NOMO-1 treated with DMSO at 0.1 percent for 48 hours (cell line): ENCODE results near the gene TMEM178B.
A peak's percentile ranks its signal among the peaks of the same experiment; 100 is the strongest.
"Not testable (repeated sequence)": the region's sequence is repeated elsewhere in the genome, so short reads cannot be mapped to it uniquely, and the experiment has no call there.

Experiments used
- DNase-seq: peaks from one replicate; lab custom pipeline; 2025; ENCODE audit not compliant: unreplicated experiment; lab: John Stamatoyannopoulos, UW

Gene TMEM178B

GRCh38 chr7:141142058-141142457, 68.2 kb downstream of the TMEM178B start:
- DNase-seq, result no peak

- no peak for DNase-seq
Observed at GRCh38 chr7:141144921-141145629, 71.2 kb downstream of the TMEM178B start.

GRCh38 chr7:141145630-141145982, 71.7 kb downstream of the TMEM178B start:
- DNase-seq, result no peak

- no peak for DNase-seq
Observed at GRCh38 chr7:141147482-141147881, 73.6 kb downstream of the TMEM178B start.

- no peak for DNase-seq
Observed at GRCh38 chr7:141150465-141150864, 76.6 kb downstream of the TMEM178B start.

- no peak for DNase-seq
Observed at GRCh38 chr7:141151746-141152145, 77.9 kb downstream of the TMEM178B start.

GRCh38 chr7:141153231-141153630, 79.4 kb downstream of the TMEM178B start:
- DNase-seq, result no peak

GRCh38 chr7:141154131-141154732, 80.4 kb downstream of the TMEM178B start:
- DNase-seq, result no peak

GRCh38 chr7:141156407-141156806, 82.5 kb downstream of the TMEM178B start:
- no peak for DNase-seq

- peak; percentile 58 for DNase-seq
Observed at GRCh38 chr7:141157138-141157765, 83.4 kb downstream of the TMEM178B start.

- DNase-seq, result peak; percentile 43
Observed at GRCh38 chr7:141158561-141158960, 84.7 kb downstream of the TMEM178B start.

- no peak for DNase-seq
Observed at GRCh38 chr7:141160246-141160860, 86.5 kb downstream of the TMEM178B start.

- no peak for DNase-seq
Observed at GRCh38 chr7:141161550-141162535, 88.0 kb downstream of the TMEM178B start.

- no peak for DNase-seq
Observed at GRCh38 chr7:141165521-141165920, 91.7 kb downstream of the TMEM178B start.

- no peak for DNase-seq
Observed at GRCh38 chr7:141166926-141167325, 93.1 kb downstream of the TMEM178B start.

- DNase-seq, result no peak
Observed at GRCh38 chr7:141167381-141167964, 93.6 kb downstream of the TMEM178B start.

GRCh38 chr7:141169157-141169556, 95.3 kb downstream of the TMEM178B start:
- not testable (repeated sequence) for DNase-seq

- not testable (repeated sequence) for DNase-seq
Observed at GRCh38 chr7:141175728-141176127, 101.9 kb downstream of the TMEM178B start.

GRCh38 chr7:141177120-141177519, 103.3 kb downstream of the TMEM178B start:
- DNase-seq, result not testable (repeated sequence)

- no peak for DNase-seq
Observed at GRCh38 chr7:141178486-141179135, 104.7 kb downstream of the TMEM178B start.
